ENCODE results near the gene AGL. TPM values are rescaled to one million over a fixed set of nuclear protein-coding genes. Genes with fewer than 3 reads are reported as not detected.

AGL gene
- total and polyA plus RNA-seq, 7 donors, result 8.4 to 159 (median 110) TPM

- ATAC-seq (peak in 1 of 4 donors; percentile 31), DNase-seq (no peak)
- no peak for TF ChIP-seq CTCF (IDR thresholded peaks at IDR 0.05)
- Histone ChIP-seq H3K4me3 (no peak overlapping the region), H3K27me3 (ENCODE audit: insufficient read depth in 3 of 3, low read length in 2 of 3) (no peaks in the 10 kb centered on the region), H3K27ac (peak overlapping the region; percentile 10), H3K9me3 (no peaks in the 10 kb centered on the region), H3K4me1 (no peaks in the 10 kb centered on the region), H3K36me3 (ENCODE audit: insufficient read depth in 1 of 2, low read depth in 1 of 2) (peaks cover 2 to 100% of the 10 kb centered on the region in 2 donors)
- intact Hi-C loops (cut with DNase I), result no loop called here
- WGBS, 3 donors, result 43 to 82% (median 57%) methylated on average over 6 of the region's 6 CpGs
Measured at GRCh38 chr1:99867682-99868081, 17.5 kb downstream of the AGL start.

DNA sequence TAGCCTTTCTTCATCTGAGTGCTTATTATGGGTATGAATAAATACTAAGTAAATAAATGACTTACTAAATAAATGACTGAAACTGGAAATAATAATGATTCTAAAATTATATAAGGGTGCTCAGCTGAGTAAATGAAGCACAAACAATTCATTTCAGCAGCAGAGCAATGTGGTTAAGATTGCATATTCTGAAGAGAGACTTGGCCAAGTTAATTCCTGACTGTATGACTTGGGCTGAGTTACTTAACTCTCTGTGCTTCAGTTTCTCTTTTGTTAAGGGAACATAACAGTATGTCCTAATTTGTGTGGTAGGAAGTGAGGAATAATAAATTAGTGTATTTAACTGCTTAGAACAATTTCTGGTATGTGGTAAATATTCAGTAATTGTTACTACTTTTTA is 19.1 kb downstream of the AGL start:
- intact Hi-C loops (cut with DNase I), result no loop called here
- no peaks in the 10 kb centered on the region for H3K4me1 ChIP-seq
- no peak overlapping the region for H3K4me3 ChIP-seq
- ATAC-seq, result peak in 3 of 4 donors; percentile 61 to 78 (median 70)
- TF ChIP-seq CTCF (IDR thresholded peaks at IDR 0.05), result no peak
- no peaks in the 10 kb centered on the region for H3K27me3 ChIP-seq (ENCODE audit: insufficient read depth in 3 of 3, low read length in 2 of 3)
- H3K27ac ChIP-seq, result peak overlapping the region; percentile 17
- DNase-seq, result no peak
- peaks cover under 1 to 100% of the 10 kb centered on the region in 2 donors for H3K36me3 ChIP-seq (ENCODE audit: insufficient read depth in 1 of 2, low read depth in 1 of 2)
- H3K9me3 ChIP-seq, result no peaks in the 10 kb centered on the region

DNA sequence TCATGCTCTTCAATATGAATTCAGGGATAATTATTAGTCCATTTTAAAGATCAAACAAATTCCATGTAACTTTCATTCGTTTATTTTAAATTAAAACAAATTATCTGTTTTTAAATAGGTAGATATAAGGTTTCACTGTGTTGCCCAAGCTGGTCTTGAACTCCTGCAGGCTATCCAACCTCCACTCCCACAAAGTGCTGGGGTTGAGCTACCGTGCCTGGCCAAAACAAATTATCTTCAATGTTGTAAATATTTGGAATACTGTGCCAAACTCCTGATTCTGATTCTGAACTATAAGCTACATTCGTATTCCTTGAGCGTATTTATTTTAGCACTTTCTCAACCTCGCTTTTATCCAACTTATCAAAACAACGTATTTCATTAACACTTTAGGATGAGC is 19.6 kb downstream of the AGL start:
- intact Hi-C loops (cut with DNase I), result loop anchor here in 1 of 2 donors (5.0 to 10.0 kb wide), 2 partner anchors 43 to 1045 kb away; no protein-coding TSS in a partner anchor
- no peak for TF ChIP-seq CTCF (IDR thresholded peaks at IDR 0.05)
- H3K4me3 ChIP-seq, result no peak overlapping the region
- H3K9me3 ChIP-seq, result no peaks in the 10 kb centered on the region
- WGBS, 3 donors, result 84 to 92% (median 89%) methylated on average over 6 of the region's 6 CpGs
- H3K27ac ChIP-seq, result peak overlapping the region; percentile 17
- DNase-seq (no peak), ATAC-seq (no peak)
- H3K36me3 ChIP-seq (ENCODE audit: insufficient read depth in 1 of 2, low read depth in 1 of 2), result peaks cover 0 to 100% of the 10 kb centered on the region in 2 donors
- no peaks in the 10 kb centered on the region for H3K4me1 ChIP-seq
- H3K27me3 ChIP-seq (ENCODE audit: insufficient read depth in 3 of 3, low read length in 2 of 3), result no peaks in the 10 kb centered on the region

DNA sequence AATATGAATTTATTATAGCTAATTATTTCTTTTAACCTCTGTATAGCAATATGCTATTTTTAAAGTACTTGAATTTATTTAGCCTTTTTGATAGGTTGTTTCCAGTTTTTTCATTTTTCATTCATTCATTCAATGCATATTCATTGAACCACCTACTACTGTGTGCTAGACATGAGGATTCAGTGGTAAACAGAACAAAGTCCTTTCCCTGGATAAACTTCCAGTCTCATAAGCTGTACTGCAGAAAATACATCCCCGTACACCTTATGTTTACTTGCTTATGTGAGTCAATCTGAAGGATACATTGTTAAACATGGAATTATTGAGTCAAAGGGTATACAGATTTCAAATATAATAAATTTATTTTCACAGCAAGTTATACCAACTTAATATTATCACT is 21.9 kb downstream of the AGL start:
- no peaks in the 10 kb centered on the region for H3K9me3 ChIP-seq
- H3K4me1 ChIP-seq, result no peaks in the 10 kb centered on the region
- H3K27me3 ChIP-seq (ENCODE audit: insufficient read depth in 3 of 3, low read length in 2 of 3), result no peaks in the 10 kb centered on the region
- peaks cover 0 to 100% of the 10 kb centered on the region in 2 donors for H3K36me3 ChIP-seq (ENCODE audit: insufficient read depth in 1 of 2, low read depth in 1 of 2)
- ATAC-seq (no peak), DNase-seq (no peak)
- no peak overlapping the region for H3K27ac ChIP-seq
- H3K4me3 ChIP-seq, result no peak overlapping the region
- WGBS, 3 donors, result 84 to 97% (median 97%) methylated on average over 1 of the region's 1 CpG
- intact Hi-C loops (cut with DNase I), result loop anchor here in 1 of 2 donors (5.0 to 10.0 kb wide), 2 partner anchors 40 to 1043 kb away; no protein-coding TSS in a partner anchor
- TF ChIP-seq CTCF (IDR thresholded peaks at IDR 0.05), result no peak

GRCh38 chr1:99877568-99877967 is 27.4 kb downstream of the AGL start:
- H3K27ac ChIP-seq, result peak overlapping the region; percentile 19
- WGBS, 3 donors, result 70 to 90% (median 77%) methylated on average over 3 of the region's 3 CpGs
- ATAC-seq, result no peak
- no peak for TF ChIP-seq CTCF (IDR thresholded peaks at IDR 0.05)
- no peaks in the 10 kb centered on the region for H3K27me3 ChIP-seq (ENCODE audit: insufficient read depth in 3 of 3, low read length in 2 of 3)
- H3K36me3 ChIP-seq (ENCODE audit: insufficient read depth in 1 of 2, low read depth in 1 of 2), result peaks cover 2 to 100% of the 10 kb centered on the region in 2 donors
- H3K9me3 ChIP-seq, result no peaks in the 10 kb centered on the region
- intact Hi-C loops (cut with DNase I), result loop anchor here in 1 of 2 donors (10.0 kb wide), 1 partner anchor 1037 kb away; no protein-coding TSS in a partner anchor
- H3K4me3 ChIP-seq, result no peak overlapping the region
- DNase-seq, result no peak
- H3K4me1 ChIP-seq, result no peaks in the 10 kb centered on the region
